AG04449 (cell line): ENCODE results near the gene ABCD1.

ENCODE experiments used
- CTCF ChIA-PET: fragments of 350-600 bp; formaldehyde crosslinking; extraction: SDS; loops from one replicate; lab custom pipeline; 2021; ENCODE audit warnings: antibody characterized with exemption; lab: Yijun Ruan, JAX
- POLR2A ChIA-PET: fragments of 400-600, 350-600 bp; formaldehyde crosslinking; extraction: SDS; loops from one replicate; lab custom pipeline; 2020; ENCODE audit warnings: antibody characterized with exemption, inconsistent platforms; lab: Yijun Ruan, JAX
- DNase-seq: peaks from one replicate; pipeline ENCODE4 v3.0.0-alpha.2; 2010; ENCODE audit warnings: low read depth, low spot score
- H3K4me3 ChIP-seq: 2 replicates; pipeline ENCODE4 v1.5.1; 2011; ENCODE audit warnings: low read depth, mild to moderate bottlenecking, control low read depth, low read length
- CTCF ChIP-seq: IDR thresholded peaks from one replicate; pipeline ENCODE4 v1.5.1; 2011; ENCODE audit warnings: mild to moderate bottlenecking, moderate library complexity, low read length, control low read depth, inconsistent platforms; ENCODE audit not compliant: insufficient read depth; ENCODE audit errors: missing control alignments

ABCD1 gene

GRCh38 chrX:153767674-153768055 lies 43.0 kb downstream of the ABCD1 start:
- no peak for DNase-seq
- POLR2A ChIA-PET, result no interaction called here

GRCh38 chrX:153768311-153769157 lies 43.9 kb downstream of the ABCD1 start:
- POLR2A ChIA-PET, result no interaction called here

More at GRCh38 chrX:153767674-153768055, 43.0 kb downstream of the ABCD1 start:
- TF ChIP-seq CTCF, result no peak
- no peak overlapping the region for H3K4me3 ChIP-seq
- CTCF ChIA-PET, result interaction anchor here (10.0 kb wide), 1 partner anchor 181 kb away, joined by 230 read pairs; the partner anchor contains the start of gene RENBP

GRCh38 chrX:153769158-153769864 lies 44.7 kb downstream of the ABCD1 start:
- POLR2A ChIA-PET, result no interaction called here
- no peak for TF ChIP-seq CTCF
- CTCF ChIA-PET, result no interaction called here
- no peak overlapping the region for H3K4me3 ChIP-seq
- no peak for DNase-seq

More at GRCh38 chrX:153768311-153769157, 43.9 kb downstream of the ABCD1 start:
- no peak overlapping the region for H3K4me3 ChIP-seq
- CTCF ChIA-PET, result interaction anchor here (10.0 kb wide), 1 partner anchor 180 kb away, joined by 230 read pairs; the partner anchor contains the start of gene RENBP
- TF ChIP-seq CTCF, result no peak
- DNase-seq, result no peak

GRCh38 chrX:153769865-153770600 lies 45.4 kb downstream of the ABCD1 start:
- no peak overlapping the region for H3K4me3 ChIP-seq
- DNase-seq, result no peak
- no peak for TF ChIP-seq CTCF
- ChIA-PET POLR2A (no interaction called here), CTCF (no interaction called here)

GRCh38 chrX:153770601-153771414 lies 46.2 kb downstream of the ABCD1 start:
- no peak overlapping the region for H3K4me3 ChIP-seq
- no peak for TF ChIP-seq CTCF
- ChIA-PET POLR2A (no interaction called here), CTCF (no interaction called here)
- no peak for DNase-seq
